ENCODE data around the gene GSAP.

The GSAP gene

GRCh38 chr7:77407906-77408305, 8.2 kb downstream of the GSAP start:
- DNase-seq (ENCODE audit: low read depth): no peak

DNA sequence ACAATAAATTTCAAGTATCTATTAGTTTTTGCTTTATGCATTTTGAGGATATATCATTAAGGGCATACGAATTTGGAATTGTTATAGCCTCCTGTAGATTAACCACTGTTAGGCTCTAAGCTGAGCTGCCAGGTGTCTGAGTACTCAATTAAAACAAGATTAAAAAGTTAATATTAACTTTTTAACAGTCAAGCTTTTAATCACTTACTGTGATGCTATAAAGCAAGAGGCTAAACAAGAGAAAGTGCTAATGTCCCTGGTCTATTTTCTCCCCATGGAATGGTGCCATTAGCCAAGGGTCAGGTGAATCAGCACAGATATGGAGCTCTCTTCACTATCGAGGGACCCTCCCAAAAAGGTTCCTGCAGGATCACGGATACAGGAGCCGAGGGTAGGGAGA, 9.7 kb downstream of the GSAP start:
- no peak for DNase-seq (ENCODE audit: low read depth)

GRCh38 chr7:77404641-77405040, 11.5 kb downstream of the GSAP start:
- no peak for DNase-seq (ENCODE audit: low read depth)

- no peak for DNase-seq (ENCODE audit: low read depth)
These were observed 12.2 kb downstream of the GSAP start for GRCh38 chr7:77403957-77404356.

GRCh38 chr7:77402818-77403217, 13.3 kb downstream of the GSAP start:
- no peak for DNase-seq (ENCODE audit: low read depth)

- no peak for DNase-seq (ENCODE audit: low read depth)
These were observed 15.1 kb downstream of the GSAP start for GRCh38 chr7:77401002-77401401.

DNA sequence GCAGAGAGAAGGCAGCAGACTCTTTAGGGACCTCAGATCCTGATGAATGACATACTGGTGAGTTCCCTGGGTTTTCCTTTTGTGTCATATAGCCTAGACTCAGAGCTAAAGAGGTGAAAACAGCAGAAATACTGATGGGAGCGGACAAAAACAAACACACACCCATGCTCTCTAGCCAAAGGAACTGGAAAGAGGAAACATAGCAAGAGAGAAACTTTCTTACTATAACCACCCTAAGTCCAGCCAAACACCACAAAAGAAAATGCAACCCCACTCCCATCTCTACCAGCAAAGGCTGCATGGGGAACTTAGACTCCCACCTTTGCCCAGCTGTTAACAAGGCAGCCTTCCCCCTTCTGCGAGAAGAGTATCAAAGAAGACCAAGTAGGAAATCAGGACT, 16.3 kb downstream of the GSAP start:
- no peak for DNase-seq (ENCODE audit: low read depth)

DNA sequence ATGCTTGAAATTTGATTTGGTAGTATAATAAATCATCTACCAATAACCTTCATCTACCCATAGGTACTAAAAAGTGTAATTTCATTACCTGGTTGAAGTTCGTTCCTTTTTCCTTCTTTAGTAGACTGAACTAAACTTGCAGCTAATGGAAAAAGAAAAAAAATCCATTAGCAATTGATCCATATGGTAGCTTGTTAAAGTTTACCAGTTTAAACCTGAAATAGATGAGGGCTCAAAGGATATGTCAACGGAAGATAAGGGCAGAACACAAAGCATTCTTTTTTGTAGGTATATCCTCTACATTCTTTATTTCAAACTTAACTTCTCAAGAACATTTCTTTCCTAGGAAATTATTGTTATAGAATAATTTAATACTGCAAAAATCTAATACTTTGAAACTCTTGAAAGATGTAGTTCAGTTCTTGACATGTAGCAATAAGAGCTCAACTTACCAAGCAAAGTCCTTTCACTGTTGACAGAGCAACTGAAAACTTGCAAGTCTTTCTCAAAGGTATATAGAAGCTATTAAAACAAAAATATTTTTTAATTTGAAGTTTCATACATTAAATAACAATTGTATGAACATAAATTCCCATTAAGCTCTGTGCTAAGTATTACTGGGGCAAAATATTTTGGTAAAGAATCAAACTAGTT, 19.1 kb downstream of the GSAP start:
- DNase-seq (ENCODE audit: low read depth): no peak

GRCh38 chr7:77395626-77396025, 20.5 kb downstream of the GSAP start:
- no peak for DNase-seq (ENCODE audit: low read depth)

GRCh38 chr7:77393954-77394353, 22.2 kb downstream of the GSAP start:
- no peak for DNase-seq (ENCODE audit: low read depth)

GRCh38 chr7:77393261-77393660, 22.9 kb downstream of the GSAP start:
- DNase-seq (ENCODE audit: low read depth): peak; percentile 39

GRCh38 chr7:77391230-77391629, 24.9 kb downstream of the GSAP start:
- no peak for DNase-seq (ENCODE audit: low read depth)

DNA sequence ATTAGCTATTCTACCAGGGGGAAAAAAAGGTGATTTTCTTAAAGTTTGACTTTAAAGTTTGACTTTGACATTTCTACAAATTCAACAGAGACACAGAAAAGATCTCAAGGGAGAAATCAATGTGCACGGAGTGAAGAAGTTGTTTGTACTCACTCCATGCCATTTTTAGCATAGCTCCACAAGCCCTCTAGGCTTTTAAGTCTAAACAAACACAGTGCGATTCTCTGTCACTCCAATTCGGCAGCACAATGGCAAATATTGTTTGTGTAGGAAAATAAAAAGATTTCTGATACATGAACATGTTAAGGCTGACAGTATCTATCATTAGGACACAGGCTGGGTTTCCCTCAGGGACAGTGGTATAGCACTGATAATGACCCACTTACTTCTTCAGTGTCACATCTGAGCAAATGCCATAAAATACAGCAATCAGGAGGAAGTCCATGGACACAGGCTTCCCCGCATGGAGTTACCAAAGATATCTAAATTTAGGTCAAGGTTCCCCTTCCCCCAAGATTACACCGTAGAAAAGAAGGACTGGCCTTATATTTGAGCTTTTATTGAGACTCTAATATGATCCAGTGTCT, 28.0 kb downstream of the GSAP start:
- DNase-seq (ENCODE audit: low read depth): no peak

GRCh38 chr7:77386165-77386822, 29.9 kb downstream of the GSAP start:
- DNase-seq (ENCODE audit: low read depth): no peak

DNA sequence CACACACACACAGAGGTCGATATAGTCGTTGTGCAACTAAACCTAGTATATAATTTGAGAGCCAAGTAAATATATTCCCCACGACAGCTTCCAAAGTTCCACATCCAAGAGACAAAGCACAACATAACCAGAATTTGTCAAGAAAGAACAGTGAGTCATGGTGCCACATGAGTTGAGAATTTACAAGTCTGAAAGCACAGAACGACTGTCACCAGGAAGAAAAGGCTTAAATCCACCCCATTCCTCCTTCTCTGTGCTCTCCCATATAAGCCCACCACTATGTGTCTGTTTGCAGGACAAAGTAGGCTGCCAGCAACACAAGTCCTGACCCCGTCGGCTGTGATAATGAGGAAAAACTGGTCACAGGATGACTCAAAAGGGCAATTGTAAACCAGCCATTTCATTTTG, 32.8 kb downstream of the GSAP start:
- DNase-seq (ENCODE audit: low read depth): no peak

GRCh38 chr7:77382532-77382931, 33.6 kb downstream of the GSAP start:
- no peak for DNase-seq (ENCODE audit: low read depth)

DNA sequence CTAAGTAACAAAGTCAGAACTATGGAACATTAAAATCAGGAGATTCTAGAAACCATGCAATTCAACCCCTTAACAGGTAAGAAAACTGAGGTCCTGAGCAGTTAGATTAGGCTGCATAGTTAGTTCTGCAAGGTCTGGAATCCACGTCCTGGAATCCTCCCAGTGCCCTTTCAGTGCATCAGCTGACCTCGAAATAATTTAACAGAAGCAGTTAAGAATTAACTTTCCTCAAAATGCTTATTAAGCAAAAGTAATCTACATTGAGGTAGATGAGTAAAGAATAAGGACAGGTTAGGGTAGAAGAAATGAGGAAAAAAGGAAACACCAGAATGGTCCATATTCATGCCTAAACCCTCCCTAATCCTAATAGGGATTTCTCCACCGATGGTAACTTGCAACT, 37.6 kb downstream of the GSAP start:
- DNase-seq (ENCODE audit: low read depth): no peak

DNA sequence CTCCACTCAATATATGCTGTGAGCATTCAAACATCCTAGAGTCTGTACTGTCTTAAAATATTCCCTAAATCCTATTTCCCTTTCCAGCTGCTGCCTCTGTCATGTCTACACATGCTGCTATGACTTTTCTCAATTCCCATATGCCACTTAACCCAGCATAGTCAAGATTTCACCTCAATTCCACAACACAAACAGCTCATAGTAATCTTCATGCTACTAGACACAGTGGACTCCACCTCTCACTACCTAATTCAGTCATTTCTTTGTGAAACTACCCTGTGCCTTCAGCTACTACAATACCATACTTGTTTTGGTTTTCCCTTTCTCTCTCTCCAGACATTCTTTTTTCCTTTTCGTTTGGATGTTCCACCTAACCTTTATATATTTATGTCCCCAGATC, 45.5 kb downstream of the GSAP start:
- no peak for DNase-seq (ENCODE audit: low read depth)

GRCh38 chr7:77368974-77369373, 47.2 kb downstream of the GSAP start:
- no peak for DNase-seq (ENCODE audit: low read depth)

DNA sequence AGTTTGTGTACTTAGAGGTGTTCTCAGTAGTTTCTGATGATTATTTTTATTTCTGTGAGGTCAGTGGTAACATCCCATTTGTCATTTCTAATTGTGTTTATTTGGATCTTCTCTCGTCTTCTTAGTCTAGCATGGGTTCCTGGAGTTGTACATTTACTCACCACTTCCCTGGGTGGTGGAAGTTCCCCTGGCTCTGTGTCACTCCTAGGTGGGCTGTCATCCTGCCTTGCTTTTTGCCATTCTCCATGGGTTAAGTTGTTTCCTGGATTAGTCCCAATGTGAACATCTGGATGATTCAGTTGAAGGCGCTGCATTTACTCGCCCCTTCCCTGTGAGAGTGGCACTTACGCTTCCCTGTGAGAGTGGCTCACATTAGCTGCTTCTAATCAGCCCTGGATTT, 48.2 kb downstream of the GSAP start:
- DNase-seq (ENCODE audit: low read depth): no peak

DNA sequence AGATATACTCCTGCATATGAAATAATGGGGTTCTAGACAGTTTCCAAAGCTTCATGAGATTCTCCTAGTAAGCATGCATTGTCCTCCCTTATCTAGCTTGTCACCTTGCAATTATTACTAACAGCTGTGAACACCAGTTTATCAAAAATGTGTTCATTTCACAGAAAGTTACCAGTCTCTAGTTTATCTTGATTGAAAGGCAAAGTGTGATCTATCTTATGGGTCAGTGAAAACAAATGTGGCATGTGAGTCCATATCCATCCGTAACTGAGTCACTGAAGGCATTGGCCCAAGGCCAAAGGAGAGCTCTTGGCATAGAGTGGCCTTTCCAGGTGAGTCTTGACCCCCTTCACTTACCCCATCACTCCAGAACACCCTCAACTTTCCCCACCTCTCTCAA, 53.2 kb downstream of the GSAP start:
- no peak for DNase-seq (ENCODE audit: low read depth)

DNA sequence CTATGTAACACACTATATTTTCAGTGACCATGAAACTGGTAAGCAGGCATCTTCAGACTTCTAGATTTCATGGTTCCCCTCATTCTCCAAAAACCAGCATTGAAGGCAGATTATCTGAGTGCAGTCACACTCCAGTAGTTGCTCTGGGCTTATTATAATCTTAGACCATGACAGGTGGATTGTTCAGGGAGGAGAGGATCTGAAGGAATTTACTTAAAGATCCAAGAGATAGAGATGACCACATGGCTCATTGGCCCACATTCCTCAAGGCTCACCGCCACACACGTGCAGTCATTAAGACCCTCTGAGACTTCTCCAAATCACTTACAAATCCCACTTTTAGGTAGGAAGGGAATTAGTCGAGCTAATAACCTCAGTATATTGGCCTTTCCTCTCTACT, 55.2 kb downstream of the GSAP start:
- DNase-seq (ENCODE audit: low read depth): no peak

GRCh38 chr7:77360104-77360503, 56.0 kb downstream of the GSAP start:
- DNase-seq (ENCODE audit: low read depth): no peak

DNA sequence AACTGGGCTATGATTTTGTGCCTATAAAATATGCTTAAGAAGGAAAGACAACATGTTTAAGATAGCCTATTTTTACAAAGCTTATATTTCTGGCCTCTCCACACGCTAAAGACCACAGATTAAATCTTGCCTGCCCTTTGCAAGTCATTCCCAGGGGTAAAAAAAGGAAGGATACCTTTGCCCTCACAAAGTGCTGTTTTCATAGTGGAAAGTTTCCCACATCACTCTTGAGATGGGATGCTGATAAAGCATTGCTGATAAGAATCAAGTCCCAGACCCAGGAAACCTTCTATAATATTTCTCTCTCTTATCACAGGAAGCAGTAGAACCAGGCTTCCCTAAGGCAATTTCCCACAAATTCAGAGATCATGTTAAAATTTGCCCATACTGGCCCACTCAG, 56.5 kb downstream of the GSAP start:
- DNase-seq (ENCODE audit: low read depth): no peak

All from activated T-cell treated with anti-CD3 and anti-CD28 coated beads for 48 hours (primary cell).